Stimulated activated CD8-positive, alpha-beta memory T cell treated with anti-CD3 and anti-CD28 coated beads, Interleukin-15, amount 100 ng/mL, for 1 hour (primary cell): Measurements from ENCODE around the gene DCLK2.

Experiments
- DNase-seq: peaks from one replicate; pipeline ENCODE4 v3.0.0-alpha.2; 2020; ENCODE audit warnings: low read depth

DCLK2 gene

GRCh38 chr4:150078041-150078578, at the start of gene DCLK2:
Gene DCLK2 (plus strand): TSS chr4:150078445. CDS start chr4:150079028, 583 bp downstream.
- DNase-seq, result no peak

- DNase-seq, result no peak
Observed at GRCh38 chr4:150032541-150032940, 45.7 kb upstream of the DCLK2 start.

DNA sequence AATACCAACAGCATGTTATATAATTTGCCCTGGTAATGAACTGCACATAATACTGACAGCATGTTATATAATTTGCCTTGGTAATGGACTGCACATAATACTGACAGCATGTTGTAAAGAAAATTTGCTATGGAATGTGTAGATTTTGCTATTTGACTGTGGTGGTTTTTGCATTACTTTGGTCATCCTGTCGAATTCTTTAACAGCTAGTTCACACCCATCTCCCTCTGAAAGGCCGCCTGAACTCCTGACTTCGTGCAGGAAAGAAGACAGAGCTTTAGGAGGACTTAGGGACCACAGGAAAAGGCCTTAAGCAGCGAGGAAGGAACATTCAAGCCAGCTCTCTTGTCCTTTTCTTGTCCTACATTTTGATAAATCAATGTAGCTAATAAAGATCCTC, 45.2 kb upstream of the DCLK2 start:
- DNase-seq, result no peak

DNA sequence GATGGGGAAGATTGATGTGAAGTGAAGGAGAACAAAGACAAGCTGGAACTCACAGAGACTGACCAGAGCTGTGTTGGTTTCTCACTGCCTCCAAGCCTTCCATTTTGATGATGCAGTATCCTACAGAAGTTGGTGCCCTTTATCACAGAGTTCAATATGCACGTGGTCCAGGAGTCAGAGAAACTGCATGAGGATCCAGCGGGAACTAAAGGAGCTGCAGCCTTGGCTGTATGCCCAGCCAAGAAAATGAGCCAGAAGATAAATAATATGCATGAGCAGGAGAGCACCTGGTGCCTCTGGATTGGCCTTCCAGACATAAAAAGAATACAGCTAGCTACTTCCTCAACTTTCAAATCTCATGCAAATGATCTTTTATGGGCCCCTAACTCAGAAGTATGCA, 44.3 kb upstream of the DCLK2 start:
- DNase-seq, result no peak

- no peak for DNase-seq
Observed at GRCh38 chr4:150037251-150037856, 40.9 kb upstream of the DCLK2 start.

GRCh38 chr4:150038335-150039076, 39.7 kb upstream of the DCLK2 start:
- no peak for DNase-seq

- no peak for DNase-seq
Observed at GRCh38 chr4:150039274-150040127, 38.7 kb upstream of the DCLK2 start.

DNA sequence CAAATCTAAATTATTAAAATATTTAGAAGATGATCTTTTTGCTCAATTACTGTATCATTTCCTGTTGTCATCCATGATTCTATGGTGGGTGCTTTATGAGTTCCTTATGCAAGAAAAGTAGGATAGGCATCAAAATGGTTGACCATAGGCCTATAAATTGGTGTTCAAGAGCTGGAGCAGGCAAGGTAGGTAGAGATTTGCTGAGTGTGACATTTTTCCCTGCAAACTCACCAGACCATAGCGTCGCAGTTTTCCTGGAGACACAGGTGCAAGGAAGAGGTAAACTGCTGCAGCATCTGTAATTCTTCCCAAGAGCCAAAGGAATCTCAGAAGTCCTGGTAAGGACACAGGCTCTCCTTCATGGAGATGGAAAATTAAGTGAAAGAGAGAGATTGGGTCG, 33.7 kb upstream of the DCLK2 start:
- DNase-seq, result no peak

GRCh38 chr4:150045410-150045809, 32.8 kb upstream of the DCLK2 start:
- no peak for DNase-seq

DNA sequence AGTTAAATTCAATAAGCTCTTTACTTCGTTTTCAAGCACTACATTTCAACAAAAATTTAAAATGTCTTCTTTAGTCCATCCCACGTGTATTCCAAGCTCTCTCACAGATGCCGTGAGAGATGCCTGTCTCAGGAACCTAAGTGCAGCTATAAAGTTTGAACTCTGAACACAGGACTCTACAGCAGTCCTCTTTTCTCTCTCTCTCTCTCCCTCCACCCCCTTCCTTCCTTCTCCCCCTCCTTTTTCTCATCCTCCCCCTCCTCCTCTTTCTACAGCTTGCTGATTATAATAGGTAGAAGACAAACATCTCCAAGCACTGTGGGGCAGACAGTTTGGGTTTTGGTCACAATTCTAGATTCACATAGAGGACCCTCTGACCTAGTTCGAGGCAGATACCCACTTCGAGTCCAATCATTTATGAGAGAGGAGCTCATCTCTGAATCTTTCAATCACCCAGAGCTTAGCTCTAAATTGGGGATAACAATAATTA, 31.5 kb upstream of the DCLK2 start:
- DNase-seq, result no peak

DNA sequence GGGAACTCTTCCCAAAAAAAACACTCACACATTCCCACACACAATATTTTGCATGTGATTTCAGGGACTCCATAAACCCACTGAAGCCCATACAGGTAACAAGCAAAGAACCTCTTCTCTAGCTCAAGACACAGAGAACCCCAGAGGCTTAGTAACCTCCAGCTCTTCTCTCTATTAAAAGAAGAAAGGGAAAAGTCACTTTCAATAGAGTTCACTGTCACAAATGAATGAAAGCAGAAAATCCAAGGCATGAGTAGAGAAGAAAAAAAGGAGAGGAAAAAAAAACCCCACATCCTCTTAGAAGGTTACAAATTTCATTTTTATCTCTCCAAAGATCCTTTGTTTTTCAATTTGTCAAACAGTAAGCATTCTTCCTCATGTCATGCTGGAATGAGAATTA, 30.7 kb upstream of the DCLK2 start:
- DNase-seq, result no peak

GRCh38 chr4:150049682-150050081, 28.6 kb upstream of the DCLK2 start:
- DNase-seq, result no peak

GRCh38 chr4:150050566-150050965, 27.7 kb upstream of the DCLK2 start:
- no peak for DNase-seq

GRCh38 chr4:150051111-150051510, 27.1 kb upstream of the DCLK2 start:
- no peak for DNase-seq

DNA sequence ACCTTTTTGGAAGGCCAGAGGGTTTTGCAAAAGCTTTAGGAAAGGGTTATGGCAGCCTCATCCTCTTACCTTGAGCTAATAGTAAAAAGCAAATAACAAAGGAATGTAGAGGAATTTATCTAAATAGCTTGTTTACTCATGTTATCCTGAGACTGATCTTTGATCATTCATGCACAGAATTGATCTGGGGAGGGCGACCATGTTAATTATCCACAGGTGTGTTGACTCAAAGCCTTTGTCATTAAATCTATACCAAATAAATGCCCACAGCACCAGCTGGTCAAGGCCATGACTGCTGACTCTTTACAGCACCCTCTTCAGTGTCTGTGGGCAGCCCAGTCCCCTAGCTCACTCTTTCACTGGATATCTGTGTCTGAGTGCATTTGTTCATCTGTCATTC, 22.8 kb upstream of the DCLK2 start:
- no peak for DNase-seq

- no peak for DNase-seq
Observed at GRCh38 chr4:150056569-150056968, 21.7 kb upstream of the DCLK2 start.

- DNase-seq, result no peak
Observed at GRCh38 chr4:150061086-150061776, 17.0 kb upstream of the DCLK2 start.

DNA sequence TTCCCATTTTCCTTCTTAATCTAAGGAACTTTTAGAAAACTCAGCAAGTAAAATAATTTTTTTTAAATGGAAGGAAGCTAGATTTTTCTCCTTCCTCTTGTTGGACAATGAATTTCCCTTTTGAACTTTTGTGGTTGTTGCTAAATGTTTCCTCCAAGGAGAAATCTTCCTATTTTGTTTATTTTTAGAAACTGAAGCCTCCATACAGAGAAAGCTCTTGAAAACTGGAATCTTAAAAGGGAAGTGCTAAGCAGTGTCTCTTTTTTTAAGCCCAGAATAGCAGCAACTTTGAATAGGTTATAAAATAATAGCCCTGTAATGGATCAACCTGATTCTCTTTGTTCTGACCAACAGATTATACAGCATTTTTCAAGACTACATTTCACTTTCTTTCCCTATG, 15.1 kb upstream of the DCLK2 start:
- no peak for DNase-seq

- no peak for DNase-seq
Observed at GRCh38 chr4:150065740-150066139, 12.5 kb upstream of the DCLK2 start.

GRCh38 chr4:150067859-150068258, 10.4 kb upstream of the DCLK2 start:
- DNase-seq, result no peak

GRCh38 chr4:150068300-150068960, 9.8 kb upstream of the DCLK2 start:
- DNase-seq, result no peak
